Fibroblast of skin of scalp (primary cell): Measurements from ENCODE around the gene MAGEB6. TPM values are rescaled to one million over a fixed set of nuclear protein-coding genes. Genes with fewer than 3 reads are reported as not detected.
"Not testable (repeated sequence)": the region's sequence is repeated elsewhere in the genome, so short reads cannot be mapped to it uniquely, and the experiment has no call there.

Source experiments
- DNase-seq: peaks from one replicate; pipeline ENCODE4 v3.0.0-alpha.2; 2013
- polyA plus RNA-seq, 2 experiments: library from polyadenylated mRNA; unstranded; fragments of 120-200 nt; gene quantifications; one replicate each; pipeline ENCODE4 v1.2.1, GENCODE V29; 2013; ENCODE audit not compliant: insufficient read length in 2 of 2

Gene MAGEB6, protein sequence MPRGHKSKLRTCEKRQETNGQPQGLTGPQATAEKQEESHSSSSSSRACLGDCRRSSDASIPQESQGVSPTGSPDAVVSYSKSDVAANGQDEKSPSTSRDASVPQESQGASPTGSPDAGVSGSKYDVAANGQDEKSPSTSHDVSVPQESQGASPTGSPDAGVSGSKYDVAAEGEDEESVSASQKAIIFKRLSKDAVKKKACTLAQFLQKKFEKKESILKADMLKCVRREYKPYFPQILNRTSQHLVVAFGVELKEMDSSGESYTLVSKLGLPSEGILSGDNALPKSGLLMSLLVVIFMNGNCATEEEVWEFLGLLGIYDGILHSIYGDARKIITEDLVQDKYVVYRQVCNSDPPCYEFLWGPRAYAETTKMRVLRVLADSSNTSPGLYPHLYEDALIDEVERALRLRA
- polyA plus RNA-seq (2013, experiment 1 of 2; ENCODE audit: insufficient read length) = not detected
- polyA plus RNA-seq (2013, experiment 2 of 2; ENCODE audit: insufficient read length) = not detected

DNA sequence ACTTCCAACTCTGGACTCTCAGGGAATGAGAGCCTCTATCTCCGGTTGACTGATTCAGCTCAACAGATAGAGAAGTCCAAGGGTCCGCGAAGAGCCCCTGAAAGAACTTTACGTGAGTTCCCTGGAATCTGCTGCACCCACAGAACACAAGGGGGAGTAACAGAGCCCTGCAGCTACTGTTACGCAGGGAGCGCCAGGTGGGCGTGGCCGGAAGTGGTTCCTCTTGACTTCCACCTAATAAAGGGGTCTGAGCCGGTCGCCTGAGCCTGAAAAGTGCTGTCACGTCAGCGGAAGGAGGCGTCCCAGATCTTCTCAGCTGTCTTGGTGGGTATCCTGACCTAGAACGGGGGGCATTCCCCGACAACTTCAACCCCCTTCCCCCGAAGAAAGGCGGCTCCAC is at the start of gene MAGEB6:
TSS of gene MAGEB6 (plus strand) at position 237 of the 400 bp plus-strand sequence. CDS start 1,407 bp downstream, outside the sequence.
- no peak for DNase-seq

DNA sequence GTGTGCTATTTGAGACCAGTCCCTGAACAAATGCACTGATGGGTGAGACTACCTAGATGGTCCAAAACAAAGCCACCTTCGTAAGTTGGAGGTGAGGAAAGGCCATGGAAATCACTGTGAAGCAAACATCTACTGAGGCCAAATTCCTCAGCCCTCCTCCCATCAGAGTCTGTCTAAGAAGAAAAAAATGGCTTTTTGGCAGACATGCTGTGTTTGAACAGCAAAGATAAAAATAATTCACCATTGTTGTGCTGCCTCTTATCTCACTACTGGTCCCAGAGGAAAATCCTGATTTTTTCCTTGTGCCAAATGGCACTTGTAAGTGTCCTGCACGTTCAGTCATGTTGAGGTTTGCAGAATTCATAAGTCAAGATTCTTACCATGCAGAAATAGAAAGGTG is 46.2 kb upstream of the MAGEB6 start:
- no peak for DNase-seq

DNA sequence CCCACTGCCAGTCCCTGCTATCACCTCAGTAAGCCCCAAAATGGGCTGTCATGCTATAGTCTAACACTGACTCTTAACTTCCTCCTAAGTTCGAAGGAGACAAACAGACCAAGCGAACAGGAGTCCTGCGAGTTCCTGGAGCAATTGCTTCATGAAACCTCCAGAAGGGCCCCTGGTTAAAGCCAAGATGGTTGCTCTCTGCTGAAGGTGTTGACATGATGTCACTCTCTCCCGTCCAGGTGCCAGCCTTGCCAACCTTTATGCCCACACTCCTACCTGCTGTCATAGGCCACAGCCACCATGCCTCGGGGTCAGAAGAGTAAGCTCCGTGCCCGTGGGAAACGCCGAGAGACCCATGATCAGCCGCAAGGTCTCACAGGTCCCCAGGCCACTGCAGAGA is 31.9 kb upstream of the MAGEB6 start, which contains the start of gene MAGEB6B:
TSS of gene MAGEB6B (plus strand) at position 301 of the 400 bp plus-strand sequence. CDS start at position 301, 0 bp downstream.
- no peak for DNase-seq

DNA sequence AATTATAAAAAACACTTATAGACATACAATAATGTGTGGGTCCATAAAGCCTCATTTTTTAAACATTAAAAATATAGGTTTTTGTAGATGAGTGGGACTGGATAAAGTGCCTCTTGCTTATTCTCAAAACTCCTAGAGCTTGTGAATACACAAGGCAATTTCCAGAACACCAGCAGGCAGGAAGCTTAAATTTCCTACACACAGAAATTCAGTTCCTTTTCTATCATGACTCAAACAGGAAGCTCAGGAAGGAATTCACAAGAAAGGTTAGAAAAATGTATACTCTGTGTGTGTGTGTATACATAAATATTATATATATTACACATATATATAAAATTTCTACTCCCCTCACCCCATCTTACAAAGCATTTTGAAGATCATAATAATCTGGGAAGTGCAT is 11.3 kb downstream of the MAGEB6 start:
- no peak for DNase-seq

DNA sequence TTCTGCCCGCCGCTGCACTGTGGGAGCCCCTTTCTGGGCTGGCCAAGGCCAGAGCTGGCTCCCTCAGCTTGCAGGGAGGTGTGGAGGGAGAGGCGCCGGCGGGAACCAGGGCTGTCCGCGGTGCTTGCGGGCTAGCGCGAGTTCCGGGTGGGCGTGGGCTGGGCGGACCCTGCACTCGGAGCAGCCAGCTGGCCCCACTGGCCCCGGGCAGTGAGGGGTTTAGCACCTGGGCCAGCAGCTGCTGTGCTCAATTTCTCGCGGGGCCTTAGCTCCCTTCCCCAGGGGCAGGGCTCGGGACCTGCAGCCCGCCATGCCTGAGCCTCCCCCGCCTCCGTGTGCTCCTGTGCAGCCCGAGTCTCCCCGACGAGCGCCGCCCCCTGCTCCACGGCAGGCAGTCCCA is 12.5 kb downstream of the MAGEB6 start:
- DNase-seq = not testable (repeated sequence)

DNA sequence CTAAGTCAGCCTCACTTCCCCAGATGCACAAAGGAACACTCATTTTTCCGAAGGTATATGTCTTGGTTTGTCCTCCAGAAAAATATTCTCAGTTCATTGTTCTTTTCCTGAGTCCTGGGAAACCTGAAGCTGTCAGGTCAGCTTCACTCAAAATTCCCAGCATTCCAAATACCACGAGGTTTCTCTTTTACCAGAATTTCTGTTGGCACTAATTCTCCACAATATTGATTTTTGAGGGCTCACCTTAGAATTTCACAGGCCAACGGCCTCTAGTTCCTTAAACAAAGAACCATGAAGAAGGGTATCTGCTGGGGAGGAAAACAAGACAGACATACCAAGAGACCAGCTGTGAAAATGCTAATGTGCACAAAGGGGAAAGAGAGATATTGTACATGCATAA is 15.8 kb downstream of the MAGEB6 start:
- no peak for DNase-seq

DNA sequence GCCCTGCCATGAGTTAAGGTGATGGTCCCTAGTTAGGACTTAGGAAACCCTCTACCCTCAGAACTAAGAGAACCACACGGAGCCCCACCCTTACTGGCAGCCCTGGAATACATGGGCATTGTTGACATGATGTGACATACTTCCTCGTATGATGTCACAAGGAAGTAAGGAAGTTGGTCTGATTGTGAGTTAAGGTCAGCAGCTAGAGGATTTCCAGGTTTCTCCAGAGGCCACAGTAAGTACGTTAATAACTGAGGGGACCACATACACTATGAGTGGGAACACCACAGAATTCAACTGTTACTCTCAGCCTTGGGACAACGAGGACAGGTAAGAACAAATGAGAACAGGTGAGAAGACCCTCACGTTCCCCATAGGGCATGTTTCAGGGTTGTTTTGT is 23.6 kb downstream of the MAGEB6 start, which contains the start of gene MAGEB5:
TSS of gene MAGEB5 (plus strand) at position 301 of the 400 bp plus-strand sequence. CDS start 1,133 bp downstream, outside the sequence.
- DNase-seq = no peak

DNA sequence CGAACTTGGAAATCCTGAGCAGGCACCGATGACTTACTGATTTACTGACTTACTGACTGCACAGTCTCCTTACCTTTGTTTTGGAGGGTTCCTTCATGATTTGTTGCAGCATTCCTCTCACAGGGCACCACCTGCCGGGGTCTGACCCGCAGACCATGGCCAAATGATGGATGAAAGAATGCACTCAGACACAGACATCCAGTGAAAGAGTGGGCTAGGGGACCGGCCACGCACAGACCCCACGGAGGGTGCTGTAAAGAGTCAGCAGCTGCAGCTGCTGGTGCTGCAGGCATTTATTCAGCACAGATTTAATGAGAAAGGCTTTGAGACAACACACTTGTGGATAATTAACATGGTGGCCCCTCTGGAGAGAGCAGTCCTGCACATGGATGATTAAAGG is 27.1 kb downstream of the MAGEB6 start:
- no peak for DNase-seq

DNA sequence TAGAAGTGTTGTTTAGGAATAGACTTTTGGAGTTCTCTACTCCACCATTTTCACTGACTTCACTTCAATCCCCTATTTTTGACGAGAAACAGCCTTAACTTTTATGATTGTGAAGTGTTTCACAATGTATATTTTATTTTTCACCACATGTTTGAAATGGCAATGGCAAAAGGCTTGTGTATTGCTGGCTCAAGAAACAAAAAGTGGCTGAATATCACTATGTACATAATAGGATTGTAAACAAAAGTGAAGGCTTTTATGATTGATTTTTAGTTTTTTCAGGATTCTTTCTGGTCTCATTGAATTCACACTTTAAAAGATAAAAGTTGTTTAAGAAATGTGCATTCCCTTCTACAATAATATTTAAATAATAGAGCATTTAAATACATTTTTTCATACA is 41.9 kb downstream of the MAGEB6 start:
- DNase-seq = no peak
